Stimulated activated CD4-positive, alpha-beta T cell treated with anti-CD3 and anti-CD28 coated beads, Interleukin-12 subunit alpha, Interleukin-12 subunit beta, amount 100 ng/mL, for 24 hours (primary cell): Measurements from ENCODE around the gene FICD.
A peak's percentile ranks its signal among the peaks of the same experiment; 100 is the strongest.

Experiments
- DNase-seq, 2 experiments: peaks; one replicate each; pipeline ENCODE4 v3.0.0-alpha.2; 2020; ENCODE audit warnings: low read depth in 2 of 2

FICD gene

GRCh38 chr12:108502922-108503321 lies 12.2 kb upstream of the FICD start:
- DNase-seq, result no peak

- DNase-seq, result no peak
Measured at GRCh38 chr12:108505129-108505528, 9.9 kb upstream of the FICD start.

GRCh38 chr12:108507971-108508642 lies 7.0 kb upstream of the FICD start:
- DNase-seq, result no peak

GRCh38 chr12:108509806-108510205 lies 5.3 kb upstream of the FICD start:
- DNase-seq, result no peak

- DNase-seq, result no peak
Measured at GRCh38 chr12:108510836-108511235, 4.2 kb upstream of the FICD start.

- DNase-seq, result peak; percentile 52 to 72
Measured at GRCh38 chr12:108511633-108512540, 3.2 kb upstream of the FICD start.

GRCh38 chr12:108514468-108514972 lies 557 bp upstream of the FICD start:
- DNase-seq, result no peak

GRCh38 chr12:108515916-108516315 lies 839 bp downstream of the FICD start:
- DNase-seq, result no peak

- DNase-seq, result no peak
Measured at GRCh38 chr12:108516511-108517275, 1.6 kb downstream of the FICD start.

- no peak for DNase-seq
Measured at GRCh38 chr12:108517288-108518100, 2.4 kb downstream of the FICD start.

GRCh38 chr12:108518101-108518715 lies 3.1 kb downstream of the FICD start:
- DNase-seq, result no peak

- DNase-seq, result no peak
Measured at GRCh38 chr12:108518716-108519496, 3.8 kb downstream of the FICD start.

- DNase-seq, result no peak
Measured at GRCh38 chr12:108519558-108519957, 4.5 kb downstream of the FICD start.

GRCh38 chr12:108523365-108523764 lies 8.3 kb downstream of the FICD start:
- DNase-seq, result no peak

GRCh38 chr12:108525681-108526080 lies 10.6 kb downstream of the FICD start:
- no peak for DNase-seq

GRCh38 chr12:108526482-108527165 lies 11.5 kb downstream of the FICD start:
- DNase-seq, result no peak

- DNase-seq, result no peak
Measured at GRCh38 chr12:108527166-108527496, 12.1 kb downstream of the FICD start.

- no peak for DNase-seq
Measured at GRCh38 chr12:108530161-108530560, 15.1 kb downstream of the FICD start.
